ENCODE data around the gene MYO15A.

Gene MYO15A

DNA sequence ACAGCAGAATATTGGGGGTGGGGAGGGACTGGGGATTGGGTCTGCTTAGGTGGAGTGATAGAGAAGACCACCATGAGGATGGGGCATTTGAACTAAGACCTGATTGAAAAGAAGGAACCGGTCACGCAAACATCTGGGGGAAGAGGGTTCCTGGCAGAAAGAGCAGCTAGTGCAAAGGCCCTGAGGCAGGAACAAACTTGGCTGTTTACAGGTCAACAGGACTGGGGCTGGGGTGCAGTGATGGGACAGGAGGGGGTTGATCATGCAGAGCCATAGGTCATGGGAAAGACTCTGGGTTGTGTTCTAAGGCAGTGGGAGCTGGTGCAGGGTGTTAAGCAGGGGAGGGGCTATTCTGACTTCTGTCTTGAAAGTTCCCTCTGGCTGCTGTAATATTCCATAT lies 18.9 kb upstream of the MYO15A start:
- no peaks in the 10 kb centered on the region for H3K9me3 ChIP-seq (ENCODE audit: insufficient read depth, low read length, severe bottlenecking)
- H3K4me1 ChIP-seq (ENCODE audit: insufficient read depth, low read length): peaks cover 31% of the 10 kb centered on the region
- H3K27me3 ChIP-seq (ENCODE audit: insufficient read depth, low read length, poor library complexity): no peaks in the 10 kb centered on the region
- 0 out of 2 replicates have a peak, but pooled peaks cover 2% of the 10 kb centered on the region for H4K20me1 ChIP-seq (ENCODE audit: insufficient read depth, low read length)
- peak overlapping the region; percentile 91 for H3K4me2 ChIP-seq (ENCODE audit: insufficient read depth, low read length)
- DNase-seq (no peak), ATAC-seq (ENCODE audit: insufficient read depth, low read depth) (no peak)
- H3K36me3 ChIP-seq (ENCODE audit: insufficient read depth, low read length): peaks cover 32% of the 10 kb centered on the region
- H2AFZ ChIP-seq (ENCODE audit: low read depth, low read length): no peak overlapping the region
- H3K4me3 ChIP-seq (ENCODE audit: low read depth in 1 of 2, low read length in 2 of 2): peak overlapping the region in 1 of 2 experiments; percentile 34; a peak in 1 of 4 replicates
- H3K27ac ChIP-seq (ENCODE audit: low read length): no peak overlapping the region
- peaks cover 35% of the 10 kb centered on the region for H3K79me2 ChIP-seq (ENCODE audit: insufficient read depth, low read length)
- peak overlapping the region; percentile 83; the same call in 1 of the 2 replicates for H3K9ac ChIP-seq (ENCODE audit: low read depth, low read length)
- TF ChIP-seq EZH2 (IDR thresholded peaks at IDR 0.05; ENCODE audit: borderline replicate concordance, low read depth, low read length, severe bottlenecking): no peak
- TF ChIP-seq CTCF (IDR thresholded peaks at IDR 0.05; ENCODE audit: borderline replicate concordance, extremely low read depth, low read length, poor library complexity, severe bottlenecking): no peak

GRCh38 chr17:18093616-18094408 lies 14.7 kb upstream of the MYO15A start:
- Histone ChIP-seq H3K9ac (ENCODE audit: low read depth, low read length) (no peak overlapping the region), H3K4me1 (ENCODE audit: insufficient read depth, low read length) (peaks cover 11% of the 10 kb centered on the region), H4K20me1 (ENCODE audit: insufficient read depth, low read length) (0 out of 2 replicates have a peak, but pooled peaks cover 2% of the 10 kb centered on the region), H3K36me3 (ENCODE audit: insufficient read depth, low read length) (peaks cover 65% of the 10 kb centered on the region), H3K4me3 (ENCODE audit: low read depth in 1 of 2, low read length in 2 of 2) (no peak overlapping the region), H2AFZ (ENCODE audit: low read depth, low read length) (no peak overlapping the region), H3K9me3 (ENCODE audit: insufficient read depth, low read length, severe bottlenecking) (no peaks in the 10 kb centered on the region), H3K27ac (ENCODE audit: low read length) (no peak overlapping the region), H3K4me2 (ENCODE audit: insufficient read depth, low read length) (no peak overlapping the region), H3K79me2 (ENCODE audit: insufficient read depth, low read length) (peaks cover 18% of the 10 kb centered on the region), H3K27me3 (ENCODE audit: insufficient read depth, low read length, poor library complexity) (no peaks in the 10 kb centered on the region)
- DNase-seq (peak; percentile 40), ATAC-seq (ENCODE audit: insufficient read depth, low read depth) (peak; percentile 68)
- TF ChIP-seq CTCF (IDR thresholded peaks at IDR 0.05; ENCODE audit: borderline replicate concordance, extremely low read depth, low read length, poor library complexity, severe bottlenecking) (peak; percentile 63), EZH2 (IDR thresholded peaks at IDR 0.05; ENCODE audit: borderline replicate concordance, low read depth, low read length, severe bottlenecking) (no peak)

GRCh38 chr17:18094409-18094807 lies 14.1 kb upstream of the MYO15A start:
- no peak overlapping the region for H3K4me3 ChIP-seq (ENCODE audit: low read depth in 1 of 2, low read length in 2 of 2)
- no peak overlapping the region for H3K27ac ChIP-seq (ENCODE audit: low read length)
- H3K4me2 ChIP-seq (ENCODE audit: insufficient read depth, low read length): no peak overlapping the region
- no peaks in the 10 kb centered on the region for H3K27me3 ChIP-seq (ENCODE audit: insufficient read depth, low read length, poor library complexity)
- H3K9me3 ChIP-seq (ENCODE audit: insufficient read depth, low read length, severe bottlenecking): no peaks in the 10 kb centered on the region
- peaks cover 5% of the 10 kb centered on the region for H3K4me1 ChIP-seq (ENCODE audit: insufficient read depth, low read length)
- TF ChIP-seq CTCF (IDR thresholded peaks at IDR 0.05; ENCODE audit: borderline replicate concordance, extremely low read depth, low read length, poor library complexity, severe bottlenecking): no peak
- TF ChIP-seq EZH2 (IDR thresholded peaks at IDR 0.05; ENCODE audit: borderline replicate concordance, low read depth, low read length, severe bottlenecking): no peak
- DNase-seq (no peak), ATAC-seq (ENCODE audit: insufficient read depth, low read depth) (no peak)
- 0 out of 2 replicates have a peak, but pooled peaks cover 2% of the 10 kb centered on the region for H4K20me1 ChIP-seq (ENCODE audit: insufficient read depth, low read length)
- H3K36me3 ChIP-seq (ENCODE audit: insufficient read depth, low read length): peaks cover 71% of the 10 kb centered on the region
- H3K9ac ChIP-seq (ENCODE audit: low read depth, low read length): no peak overlapping the region
- H3K79me2 ChIP-seq (ENCODE audit: insufficient read depth, low read length): peaks cover 12% of the 10 kb centered on the region
- no peak overlapping the region for H2AFZ ChIP-seq (ENCODE audit: low read depth, low read length)
